HEK293 (cell line): ENCODE results near the gene MAN1C1.

Experiments used
- BCL11A ChIP-seq: fragments of 450-650 bp; formaldehyde crosslinking; IDR thresholded peaks from 2 replicates; pipeline ENCODE4 v1.5.1; 2016; ENCODE audit warnings: low read depth, missing biosample characterization, missing genetic modification characterization
- BCL11B ChIP-seq: fragments of 450-650 bp; formaldehyde crosslinking; IDR thresholded peaks from 2 replicates; pipeline ENCODE4 v1.5.1; 2016; ENCODE audit warnings: low read depth, missing biosample characterization, missing genetic modification characterization
- SP7 ChIP-seq: fragments of 450-650 bp; formaldehyde crosslinking; IDR thresholded peaks from 2 replicates; pipeline ENCODE4 v1.5.1; 2016; ENCODE audit warnings: missing biosample characterization, missing genetic modification characterization
- ZBTB21 ChIP-seq: fragments of 450-650 bp; formaldehyde crosslinking; IDR thresholded peaks from 2 replicates; pipeline ENCODE4 v1.5.1; 2017; ENCODE audit warnings: missing biosample characterization, missing genetic modification characterization
- ZNF324 ChIP-seq: fragments of 450-650 bp; formaldehyde crosslinking; IDR thresholded peaks from 2 replicates; pipeline ENCODE4 v1.5.1; 2016; ENCODE audit warnings: missing biosample characterization, missing genetic modification characterization
- ZNF423 ChIP-seq: fragments of 450-650 bp; formaldehyde crosslinking; IDR thresholded peaks from 2 replicates; pipeline ENCODE4 v1.5.1; 2016; ENCODE audit warnings: missing biosample characterization, missing genetic modification characterization
- ZNF530 ChIP-seq: fragments of 450-650 bp; formaldehyde crosslinking; IDR thresholded peaks from 2 replicates; pipeline ENCODE4 v1.5.1; 2016; ENCODE audit warnings: low read depth, missing biosample characterization, missing genetic modification characterization
- TF ChIP-seq, protein P1 (sequence below): fragments of 450-650 bp; formaldehyde crosslinking; IDR thresholded peaks from 2 replicates; pipeline ENCODE4 v1.5.1; 2016; ENCODE audit warnings: missing biosample characterization, missing genetic modification characterization
- TF ChIP-seq, protein P2 (sequence below): fragments of 450-650 bp; formaldehyde crosslinking; IDR thresholded peaks from 2 replicates; pipeline ENCODE4 v1.5.1; 2016; ENCODE audit warnings: missing biosample characterization, missing genetic modification characterization

DNA sequence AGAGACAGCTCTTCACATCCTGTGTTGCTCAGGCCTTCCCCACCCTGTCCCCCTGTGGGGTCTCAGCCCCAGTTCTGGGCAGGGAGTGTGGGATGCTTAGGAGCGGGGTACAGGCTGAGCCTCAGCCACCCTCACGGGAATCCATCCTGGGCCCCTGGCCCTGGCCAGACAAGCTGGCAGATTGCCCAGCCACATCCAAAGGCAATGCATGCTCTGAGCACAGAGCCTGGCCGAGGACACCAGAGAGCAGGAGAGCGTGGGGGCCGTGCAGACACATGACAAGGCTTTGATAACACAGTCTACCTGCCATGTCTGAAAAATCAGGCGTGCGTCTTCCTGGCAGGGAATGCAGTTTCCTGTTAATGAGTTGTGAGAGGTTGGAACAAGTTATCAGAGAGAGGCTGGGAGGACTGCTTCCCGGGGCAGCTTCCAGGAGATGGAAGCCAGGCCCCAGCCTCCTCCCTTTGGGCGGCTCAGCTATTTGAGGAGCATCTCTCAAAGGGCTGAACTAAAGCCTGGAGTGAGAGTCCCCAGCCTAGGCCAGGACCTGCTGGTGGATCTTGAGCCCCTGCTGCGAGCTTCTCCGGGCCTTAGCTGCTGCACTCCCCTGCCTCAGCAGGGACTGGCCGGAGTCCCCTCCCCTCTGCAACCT is 111.2 kb downstream of the MAN1C1 start:
- TF ChIP-seq, protein P1, sequence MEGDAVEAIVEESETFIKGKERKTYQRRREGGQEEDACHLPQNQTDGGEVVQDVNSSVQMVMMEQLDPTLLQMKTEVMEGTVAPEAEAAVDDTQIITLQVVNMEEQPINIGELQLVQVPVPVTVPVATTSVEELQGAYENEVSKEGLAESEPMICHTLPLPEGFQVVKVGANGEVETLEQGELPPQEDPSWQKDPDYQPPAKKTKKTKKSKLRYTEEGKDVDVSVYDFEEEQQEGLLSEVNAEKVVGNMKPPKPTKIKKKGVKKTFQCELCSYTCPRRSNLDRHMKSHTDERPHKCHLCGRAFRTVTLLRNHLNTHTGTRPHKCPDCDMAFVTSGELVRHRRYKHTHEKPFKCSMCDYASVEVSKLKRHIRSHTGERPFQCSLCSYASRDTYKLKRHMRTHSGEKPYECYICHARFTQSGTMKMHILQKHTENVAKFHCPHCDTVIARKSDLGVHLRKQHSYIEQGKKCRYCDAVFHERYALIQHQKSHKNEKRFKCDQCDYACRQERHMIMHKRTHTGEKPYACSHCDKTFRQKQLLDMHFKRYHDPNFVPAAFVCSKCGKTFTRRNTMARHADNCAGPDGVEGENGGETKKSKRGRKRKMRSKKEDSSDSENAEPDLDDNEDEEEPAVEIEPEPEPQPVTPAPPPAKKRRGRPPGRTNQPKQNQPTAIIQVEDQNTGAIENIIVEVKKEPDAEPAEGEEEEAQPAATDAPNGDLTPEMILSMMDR (tag by site-specific recombination) = no peak
- TF ChIP-seq, protein P2, sequence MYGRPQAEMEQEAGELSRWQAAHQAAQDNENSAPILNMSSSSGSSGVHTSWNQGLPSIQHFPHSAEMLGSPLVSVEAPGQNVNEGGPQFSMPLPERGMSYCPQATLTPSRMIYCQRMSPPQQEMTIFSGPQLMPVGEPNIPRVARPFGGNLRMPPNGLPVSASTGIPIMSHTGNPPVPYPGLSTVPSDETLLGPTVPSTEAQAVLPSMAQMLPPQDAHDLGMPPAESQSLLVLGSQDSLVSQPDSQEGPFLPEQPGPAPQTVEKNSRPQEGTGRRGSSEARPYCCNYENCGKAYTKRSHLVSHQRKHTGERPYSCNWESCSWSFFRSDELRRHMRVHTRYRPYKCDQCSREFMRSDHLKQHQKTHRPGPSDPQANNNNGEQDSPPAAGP = no peak
- no peak for TF ChIP-seq ZNF324 (tag by site-specific recombination)
- TF ChIP-seq SP7 (tag by site-specific recombination) = no peak
- TF ChIP-seq BCL11B = no peak
- no peak for TF ChIP-seq BCL11A (tag by site-specific recombination)
- no peak for TF ChIP-seq ZNF530
- no peak for TF ChIP-seq ZNF423 (tag by site-specific recombination)
- no peak for TF ChIP-seq ZBTB21
